HG02623 (cell line): ENCODE data around the gene MS4A6E.
"Not testable (repeated sequence)": the region's sequence is repeated elsewhere in the genome, so short reads cannot be mapped to it uniquely, and the experiment has no call there.

Experiments
- ATAC-seq: cut with Tn5 transposase; IDR thresholded peaks from one replicate; pipeline ENCODE4 v1.9.1; 2021; ENCODE audit warnings: moderate library complexity; ENCODE audit not compliant: unreplicated experiment

Gene MS4A6E, protein sequence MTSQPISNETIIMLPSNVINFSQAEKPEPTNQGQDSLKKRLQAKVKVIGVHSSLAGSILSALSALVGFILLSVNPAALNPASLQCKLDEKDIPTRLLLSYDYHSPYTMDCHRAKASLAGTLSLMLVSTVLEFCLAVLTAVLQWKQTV

DNA sequence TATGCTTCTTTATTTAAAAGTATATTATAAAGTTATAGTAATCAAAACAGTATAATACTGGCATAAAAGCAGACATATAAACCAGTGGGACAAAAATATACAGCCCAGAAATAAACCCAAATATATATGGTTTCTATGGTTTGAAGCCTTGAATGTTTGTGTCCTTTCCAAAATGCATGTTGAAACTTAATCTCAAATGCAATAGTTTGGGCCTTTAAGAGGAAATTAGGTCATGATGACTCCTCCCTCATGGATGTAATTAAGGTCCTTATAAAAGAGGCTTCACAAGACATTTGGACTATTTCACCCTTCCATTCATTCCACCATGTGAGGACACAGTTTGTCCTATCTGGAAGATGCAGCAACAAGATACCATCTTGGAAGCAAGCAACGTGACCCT lies at the start of gene MS4A6E:
Gene MS4A6E, plus strand, starts transcription at position 301 of the 400 bp plus-strand sequence. CDS start 7,641 bp downstream, outside the sequence.
- ATAC-seq, result no peak

DNA sequence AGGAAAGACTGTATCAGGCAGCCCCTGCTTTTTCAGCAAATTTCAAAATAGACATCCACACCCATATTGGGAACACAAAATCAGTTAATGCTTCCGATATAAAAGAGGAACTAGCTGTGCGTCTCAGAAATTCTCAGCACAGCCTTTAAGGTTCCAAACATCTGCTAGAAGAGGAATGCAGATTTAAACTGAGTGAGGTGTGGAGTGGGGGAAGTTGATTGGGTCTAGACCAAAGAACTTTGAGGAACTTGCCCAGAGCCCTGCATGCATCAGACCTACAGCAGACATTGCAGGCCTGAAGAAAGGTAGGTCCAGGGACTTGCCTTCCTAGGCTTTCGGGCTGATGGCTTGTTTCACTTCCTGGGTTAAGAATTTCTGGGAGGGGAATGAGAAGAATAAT lies 46.6 kb upstream of the MS4A6E start, which contains the start of gene MS4A4A:
Gene MS4A4A, plus strand, starts transcription at position 255 of the 400 bp plus-strand sequence. Its CDS starts 10 bp downstream, at position 265.
- no peak for ATAC-seq

DNA sequence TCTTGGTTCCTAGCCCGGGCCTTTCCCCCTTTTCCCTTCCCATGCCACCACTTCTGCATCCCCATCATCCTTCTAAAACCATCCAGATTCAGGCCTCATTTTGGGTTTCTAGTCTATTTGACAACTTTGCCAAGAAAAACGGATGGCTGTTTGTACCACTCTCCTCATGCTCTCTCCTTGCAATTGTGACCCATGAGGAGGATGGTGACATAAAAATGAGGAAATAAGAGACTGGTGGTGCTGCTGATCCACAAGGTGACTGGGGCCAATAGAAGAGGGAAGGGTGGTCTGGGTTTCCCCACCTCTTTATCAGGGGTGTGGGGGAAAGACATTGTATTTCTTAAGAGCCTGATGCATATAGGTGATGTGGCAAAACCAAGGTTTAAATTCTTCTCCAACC lies 45.6 kb upstream of the MS4A6E start:
- no peak for ATAC-seq

DNA sequence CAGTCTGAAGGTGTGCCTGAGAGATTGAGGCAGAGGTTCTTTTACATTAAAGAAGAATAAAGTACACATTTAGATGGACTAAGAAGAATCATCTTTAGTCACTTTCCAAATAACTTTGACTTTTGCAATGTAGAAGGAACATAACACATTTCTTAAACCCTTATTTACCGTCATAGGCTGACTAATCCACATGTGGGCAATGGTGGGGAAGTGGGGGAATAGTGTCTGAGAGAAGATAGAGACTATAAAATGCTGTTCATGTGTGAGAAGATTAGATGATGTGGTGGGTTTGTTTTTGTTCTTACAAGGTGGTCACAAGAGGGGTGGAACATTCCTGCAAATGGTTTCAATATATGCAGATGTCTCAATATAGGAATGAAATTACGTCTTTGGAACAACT lies 44.8 kb upstream of the MS4A6E start:
- ATAC-seq, result no peak

DNA sequence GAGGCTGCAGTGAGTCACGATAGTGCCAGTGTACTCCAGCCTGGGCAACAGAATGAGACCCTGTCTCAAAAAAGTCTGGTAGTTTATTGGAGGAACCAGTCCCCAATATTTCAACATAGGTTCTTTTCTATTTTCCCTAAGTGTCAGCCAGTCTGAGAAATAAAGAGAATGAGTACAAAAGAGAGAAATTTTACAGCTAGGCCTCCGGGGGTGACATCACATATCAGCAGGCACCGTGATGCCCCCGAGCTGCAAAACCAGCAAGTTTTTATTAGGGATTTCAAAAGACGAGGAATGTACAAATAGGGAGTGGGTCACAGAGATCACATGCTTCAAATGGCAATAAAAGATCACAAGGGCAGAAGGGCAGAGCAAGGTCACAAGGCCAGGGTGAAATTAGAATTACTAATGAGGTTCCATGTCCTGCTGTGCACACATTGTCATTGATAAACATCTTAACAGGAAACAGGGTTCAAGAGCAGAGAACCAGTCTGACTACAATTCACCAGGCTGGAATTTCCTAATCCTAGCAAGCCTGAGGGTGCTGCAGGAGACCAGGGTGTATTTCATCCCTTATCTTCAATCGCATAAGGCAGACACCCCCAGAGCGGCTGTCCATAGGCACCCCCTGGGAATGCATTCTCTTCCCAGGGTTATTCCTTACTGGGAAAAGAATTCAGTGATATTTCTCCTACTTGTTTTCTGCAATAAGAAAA lies 41.5 kb upstream of the MS4A6E start:
- ATAC-seq, result not testable (repeated sequence)

DNA sequence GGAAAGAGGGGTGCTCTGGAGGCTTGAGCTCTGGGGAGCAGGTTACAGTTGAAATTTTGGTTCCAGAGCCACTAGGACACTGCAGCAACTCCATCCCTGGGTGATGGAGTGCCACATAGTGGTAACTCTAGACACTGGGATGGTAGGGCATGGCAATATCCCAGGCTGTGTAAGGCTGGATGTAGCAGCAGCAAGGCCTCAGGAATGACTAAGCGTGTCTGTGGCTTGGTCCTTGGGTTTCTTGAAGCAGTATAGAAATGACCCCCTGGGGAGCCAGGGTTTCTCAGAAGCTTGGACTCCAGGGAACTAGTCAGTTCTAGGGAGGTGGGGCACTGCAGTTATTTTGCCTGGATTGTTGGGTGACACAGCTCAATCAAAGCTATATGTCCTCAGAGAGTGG lies 38.5 kb upstream of the MS4A6E start:
- no peak for ATAC-seq

DNA sequence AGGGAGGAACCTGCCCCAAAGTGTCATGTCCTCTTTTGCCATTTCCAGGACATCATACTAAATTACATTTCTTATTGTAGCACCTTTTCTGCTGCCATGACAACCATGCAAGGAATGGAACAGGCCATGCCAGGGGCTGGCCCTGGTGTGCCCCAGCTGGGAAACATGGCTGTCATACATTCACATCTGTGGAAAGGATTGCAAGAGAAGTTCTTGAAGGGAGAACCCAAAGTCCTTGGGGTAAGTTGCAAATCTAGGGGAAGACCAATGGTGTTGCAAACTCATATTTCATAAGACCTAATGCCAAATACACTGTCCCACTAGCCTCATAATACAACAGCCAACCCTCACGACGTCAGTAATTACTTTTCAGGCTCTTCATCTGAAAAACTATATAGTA lies 34.9 kb upstream of the MS4A6E start:
- no peak for ATAC-seq

DNA sequence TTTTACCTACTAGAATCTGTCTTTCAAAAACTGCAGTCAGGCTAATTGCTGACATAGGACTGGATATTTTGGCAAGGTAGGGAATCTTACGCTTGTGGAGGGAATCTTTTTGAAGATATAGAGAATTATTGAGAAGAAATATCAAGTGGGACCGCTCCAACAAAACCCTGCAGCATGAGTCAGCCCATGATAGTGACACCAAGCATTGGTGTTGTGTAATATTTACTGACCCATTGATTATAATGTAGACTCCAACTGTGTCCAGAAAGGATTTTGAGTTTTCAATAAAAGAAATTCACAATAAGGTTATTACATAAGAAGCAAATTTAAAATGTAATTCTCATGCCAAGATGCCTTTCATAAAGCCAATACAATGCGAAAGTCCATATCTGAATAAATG lies 25.9 kb upstream of the MS4A6E start:
- ATAC-seq, result no peak

DNA sequence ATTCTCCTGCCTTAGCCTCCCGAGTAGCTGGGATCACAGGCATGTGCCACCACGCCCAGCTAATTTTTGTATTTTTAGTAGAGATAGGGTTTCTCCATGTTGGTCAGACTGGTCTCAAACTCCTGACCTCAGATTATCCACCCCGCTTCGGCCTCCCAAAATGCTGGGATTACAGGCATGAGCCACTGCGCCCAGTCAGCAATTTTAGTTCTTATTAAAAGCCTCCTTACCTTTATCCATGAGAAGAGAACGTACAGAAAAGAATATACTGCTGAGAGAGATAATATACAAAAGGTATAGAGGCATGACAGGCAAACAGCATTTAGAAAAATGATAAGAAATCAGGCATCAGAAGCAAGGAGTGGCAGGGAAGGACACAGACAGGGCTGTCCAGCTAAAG lies 25.2 kb upstream of the MS4A6E start:
- ATAC-seq, result not testable (repeated sequence)

DNA sequence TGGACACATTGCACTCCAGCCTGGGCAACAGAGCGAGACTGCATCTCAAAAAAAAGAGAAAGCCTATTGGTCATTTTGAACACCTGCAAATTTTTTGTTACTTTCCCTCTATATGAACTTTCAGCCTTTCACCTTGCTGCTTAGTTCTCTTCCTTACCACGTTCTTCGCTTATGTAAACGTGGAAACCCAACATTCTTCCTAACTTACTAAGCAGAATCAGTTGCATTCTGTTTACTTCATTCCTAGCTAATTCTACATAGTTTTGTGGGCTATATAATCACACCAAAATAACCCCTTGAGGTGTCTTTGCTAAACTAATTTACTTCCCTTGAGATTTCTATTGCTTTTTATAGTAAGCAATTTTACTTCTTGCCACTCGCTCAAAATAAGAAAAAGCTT lies 23.4 kb upstream of the MS4A6E start:
- ATAC-seq, result no peak

DNA sequence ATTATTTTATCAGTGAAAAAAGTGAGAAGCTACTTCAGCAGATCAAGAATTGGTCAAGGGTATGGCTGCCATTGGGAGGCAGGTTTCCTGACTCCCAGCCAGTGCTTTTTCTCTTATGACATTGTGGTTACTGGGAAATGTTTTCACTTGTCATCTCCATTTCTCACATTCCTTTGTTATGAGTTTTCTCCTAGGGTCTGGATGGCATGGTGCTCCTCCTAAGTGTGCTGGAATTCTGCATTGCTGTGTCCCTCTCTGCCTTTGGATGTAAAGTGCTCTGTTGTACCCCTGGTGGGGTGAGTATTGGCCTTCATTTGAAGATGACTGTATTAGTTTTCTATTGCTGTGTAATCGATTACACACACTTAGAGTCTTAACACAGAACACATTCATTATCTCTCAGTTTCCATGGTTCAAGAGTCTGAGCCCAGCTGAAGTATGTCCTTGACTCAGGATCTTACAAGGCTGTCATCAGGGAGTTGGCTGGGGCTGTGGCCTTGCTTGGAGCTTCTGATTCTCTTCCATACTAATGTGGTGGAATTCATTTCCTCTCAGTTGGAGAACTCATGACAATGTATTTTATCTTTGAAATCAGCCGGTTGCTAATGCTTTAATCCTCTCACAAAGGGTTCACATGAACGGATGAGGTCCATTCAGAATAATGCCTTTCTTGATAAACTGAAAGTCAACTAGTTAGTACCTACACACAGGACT lies 21.0 kb upstream of the MS4A6E start:
- ATAC-seq, result no peak

DNA sequence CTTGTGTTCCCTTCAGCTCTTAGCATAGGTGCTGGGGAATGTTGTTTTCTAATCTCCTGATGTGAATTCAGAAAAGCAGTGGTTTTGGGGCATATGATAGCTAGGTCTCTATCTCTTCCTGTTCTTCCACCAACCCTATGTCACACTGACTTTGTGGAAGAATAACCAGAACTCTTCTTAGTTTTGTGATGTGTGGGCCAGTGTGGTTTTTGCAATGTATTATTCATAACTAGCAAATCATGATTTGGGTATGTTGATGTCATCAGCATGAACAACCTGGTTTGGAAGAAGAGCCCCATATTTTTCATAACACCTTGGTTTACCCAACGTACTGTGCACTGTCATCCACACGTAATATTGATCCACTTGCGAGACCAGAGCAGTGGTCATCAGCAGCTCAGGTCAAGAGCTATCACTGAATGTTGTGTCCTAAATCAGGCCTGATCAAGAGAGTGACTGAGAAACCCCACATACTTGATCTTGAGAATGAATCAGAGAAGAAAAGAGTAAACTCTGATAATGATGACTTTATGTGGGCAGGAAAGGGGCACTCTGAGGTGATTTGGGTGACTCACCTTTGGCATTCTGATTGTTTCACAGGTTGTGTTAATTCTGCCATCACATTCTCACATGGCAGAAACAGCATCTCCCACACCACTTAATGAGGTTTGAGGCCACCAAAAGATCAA lies 19.4 kb upstream of the MS4A6E start:
- no peak for ATAC-seq

DNA sequence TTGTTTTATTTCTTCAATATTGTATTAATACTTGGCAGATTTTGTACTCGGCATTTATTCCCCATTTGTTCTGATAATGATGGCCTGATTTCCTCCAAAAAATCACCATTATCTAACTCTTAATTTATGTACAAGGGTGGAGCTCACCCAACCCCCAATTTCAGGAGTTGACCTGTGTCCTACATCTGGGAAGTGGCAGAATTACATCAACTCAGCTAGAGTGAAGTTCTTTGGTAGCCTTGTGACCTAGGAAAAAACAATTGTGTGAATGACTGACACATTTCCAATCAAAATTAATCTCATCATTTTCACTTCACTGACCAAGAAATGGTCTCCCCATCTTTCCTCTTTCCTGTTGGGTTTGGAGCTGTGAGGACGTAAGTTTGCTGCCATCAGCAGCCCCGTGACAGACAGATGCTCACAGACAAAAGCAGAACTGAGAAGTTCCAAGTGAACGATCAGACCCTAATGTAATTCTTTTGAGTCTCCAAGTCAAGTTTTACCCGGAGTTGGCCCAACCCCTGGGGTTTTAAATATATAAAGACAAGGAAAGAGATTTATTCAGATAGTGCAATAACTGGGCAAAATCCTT lies 16.6 kb upstream of the MS4A6E start:
- peak; percentile 48 for ATAC-seq

DNA sequence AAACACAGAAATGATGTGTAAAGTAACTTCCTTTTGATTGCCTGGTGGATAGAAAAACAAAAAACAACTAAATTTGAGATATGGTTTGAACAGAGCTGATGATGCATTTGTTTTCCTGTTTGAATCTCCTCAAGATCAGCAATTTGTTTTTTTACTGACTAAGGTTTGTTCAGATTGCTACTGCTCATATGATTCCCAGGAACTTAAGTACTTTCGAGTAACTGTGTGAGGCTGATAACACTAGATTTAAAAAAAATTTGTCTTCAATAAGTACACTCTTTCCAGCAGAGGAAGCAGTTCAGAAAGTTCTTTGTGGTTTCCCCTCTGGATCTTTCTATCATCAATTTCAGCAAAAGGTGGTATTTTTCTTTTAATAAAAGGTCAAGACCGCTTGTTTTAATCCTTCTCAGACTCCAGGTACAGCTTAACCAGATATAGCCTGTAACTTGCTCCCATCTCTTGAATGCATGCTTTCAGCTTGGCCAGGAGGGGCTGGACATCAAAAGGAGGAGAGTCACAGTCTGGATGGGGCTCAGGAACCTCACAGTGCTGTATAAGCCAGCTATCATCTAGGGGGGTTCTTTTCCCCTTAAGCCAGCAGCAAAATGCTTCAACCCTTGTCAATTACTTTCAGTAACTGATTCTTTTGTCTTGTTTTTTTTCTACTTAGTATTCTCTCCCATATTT lies 12.3 kb upstream of the MS4A6E start:
- no peak for ATAC-seq

DNA sequence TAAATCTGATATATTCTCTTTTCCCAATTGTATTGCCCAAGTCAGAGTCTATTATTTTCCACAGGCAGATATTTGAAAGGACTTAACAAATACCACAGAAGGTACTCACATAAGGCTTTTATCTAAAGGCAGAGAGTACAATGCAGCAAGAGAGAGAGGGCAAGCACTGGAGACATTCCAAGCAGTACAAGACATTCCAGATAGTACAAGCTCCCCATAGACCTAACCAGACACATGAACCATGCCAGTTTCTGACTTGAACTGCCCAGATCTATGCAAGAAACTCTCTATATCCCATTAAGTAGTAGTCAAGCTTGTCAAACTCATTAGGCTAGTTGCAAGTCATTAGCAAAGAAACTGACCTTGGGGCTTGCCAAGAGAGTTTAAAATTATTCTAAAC lies 11.2 kb upstream of the MS4A6E start:
- no peak for ATAC-seq

DNA sequence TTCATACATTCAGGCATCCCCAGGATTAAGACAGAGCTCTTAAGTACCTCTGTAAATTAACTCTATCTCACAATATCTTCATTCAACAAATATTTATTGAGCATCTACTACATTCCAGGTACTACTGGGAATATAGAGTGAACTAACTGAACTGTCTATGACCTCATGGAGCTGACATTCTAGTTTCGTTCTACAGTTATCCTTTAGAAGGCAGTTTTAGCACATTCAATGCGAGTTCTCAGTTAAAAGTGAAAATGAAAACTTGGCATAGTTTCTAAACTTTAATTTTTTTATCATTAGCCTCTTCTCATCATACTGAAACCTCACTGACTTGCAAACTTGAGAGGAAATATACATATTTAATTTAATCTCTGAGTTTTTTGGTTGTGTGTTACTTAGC lies 10.7 kb upstream of the MS4A6E start:
- ATAC-seq, result no peak

DNA sequence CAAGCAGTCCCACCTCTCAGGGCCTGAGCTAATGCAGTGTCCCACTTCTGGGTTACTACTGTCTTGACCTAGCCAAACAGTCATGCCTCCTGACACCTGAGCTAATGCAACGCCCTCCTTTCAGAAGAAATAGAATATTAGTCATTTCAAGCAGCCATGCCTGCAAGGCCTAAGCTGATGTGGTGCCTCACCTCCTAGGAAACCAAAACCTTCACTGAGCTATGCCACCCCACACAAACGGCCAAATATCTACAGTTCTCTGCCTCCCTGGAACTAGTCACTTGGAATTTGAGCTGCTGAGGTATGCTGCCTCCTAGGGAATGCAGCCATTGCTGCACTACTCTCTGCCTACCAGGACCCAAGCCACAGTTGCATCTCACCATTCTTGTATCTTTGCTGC lies 8.3 kb upstream of the MS4A6E start:
- ATAC-seq, result no peak

DNA sequence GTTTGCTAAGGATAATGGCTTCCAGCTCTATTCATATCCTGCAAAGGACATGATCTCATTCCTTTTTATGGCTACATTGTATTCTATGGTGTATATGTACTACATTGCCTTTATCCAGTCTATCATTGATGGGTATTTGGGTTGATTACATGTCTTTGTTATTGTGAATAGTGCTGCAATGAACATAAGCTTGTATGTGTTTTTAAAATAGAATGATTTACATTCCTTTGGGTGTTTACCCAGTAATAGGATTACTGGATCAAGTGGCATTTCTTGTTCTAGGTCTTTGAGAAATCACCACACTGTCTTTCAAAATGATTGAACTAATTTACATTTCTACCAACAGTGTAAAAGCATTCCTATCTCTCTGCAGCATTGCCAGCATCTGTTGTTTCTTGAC lies 6.0 kb upstream of the MS4A6E start:
- no peak for ATAC-seq

DNA sequence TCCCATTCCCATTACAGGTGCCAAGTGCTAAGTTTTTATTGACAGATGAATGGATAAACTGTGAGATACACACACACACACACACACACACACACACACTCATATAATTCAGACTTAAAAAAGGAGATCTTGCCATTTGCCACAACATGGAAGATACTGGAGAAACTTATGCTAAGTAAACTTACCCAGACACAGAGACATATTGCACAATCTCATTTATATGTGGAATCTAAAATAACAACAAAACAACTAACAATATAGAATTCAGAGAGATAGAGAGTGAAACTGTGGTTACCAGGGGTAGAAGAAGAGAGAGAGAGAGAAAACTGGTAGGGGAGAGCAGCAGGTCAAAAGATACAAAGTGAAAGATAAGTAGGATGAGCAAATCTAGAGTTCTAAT lies 1.4 kb downstream of the MS4A6E start:
- no peak for ATAC-seq

DNA sequence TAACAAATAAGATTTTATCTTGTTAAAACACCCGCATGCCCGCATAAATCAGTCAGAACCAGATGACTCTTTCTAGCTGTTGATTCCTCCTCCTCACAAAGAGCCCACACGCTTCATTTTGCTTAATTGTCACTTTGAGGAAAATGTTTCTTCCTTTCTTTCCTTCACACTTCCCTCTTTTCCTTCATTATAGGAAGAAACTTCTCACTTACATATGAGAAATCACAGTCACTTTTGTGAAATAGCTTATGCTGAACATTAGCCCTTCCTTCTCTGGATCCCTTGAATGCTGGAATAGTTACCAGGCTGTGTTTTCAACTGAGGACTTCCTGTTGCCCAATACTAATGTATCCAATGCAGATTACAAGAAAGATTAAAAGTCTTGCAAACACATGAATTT lies 5.8 kb downstream of the MS4A6E start:
- no peak for ATAC-seq
